HepG2 (cell line): ENCODE results near the gene CHRM5. TPM values are rescaled to one million over a fixed set of nuclear protein-coding genes. Genes with fewer than 3 reads are reported as not detected.
A peak's percentile ranks its signal among the peaks of the same experiment; 100 is the strongest.

Source experiments
- ARID2 ChIP-seq: sonication (generic); formaldehyde crosslinking; IDR thresholded peaks from 2 replicates; pipeline ENCODE4 v1.8.1; 2022; ENCODE audit warnings: mild to moderate bottlenecking, missing genetic modification reagents, borderline replicate concordance
- ARNTL ChIP-seq: sonication (generic); formaldehyde crosslinking; IDR thresholded peaks from 2 replicates; pipeline ENCODE4 v1.4.0; 2020; ENCODE audit warnings: mild to moderate bottlenecking, missing genetic modification reagents
- EZH2 ChIP-seq: conservative IDR thresholded peaks from 2 replicates; pipeline ENCODE4 v1.6.1; 2012; ENCODE audit warnings: mild to moderate bottlenecking, low read depth, low read length, moderate library complexity
- RXRA ChIP-seq: sonication (generic); formaldehyde crosslinking; IDR thresholded peaks from 2 replicates; pipeline ENCODE4 v1.5.1; 2020; ENCODE audit warnings: missing genetic modification reagents
- SP140L ChIP-seq: sonication (generic); formaldehyde crosslinking; IDR thresholded peaks from 2 replicates; pipeline ENCODE4 v1.4.0; 2020; ENCODE audit warnings: missing genetic modification reagents, borderline replicate concordance
- SUZ12 ChIP-seq: fragments of 150-350 bp; IDR thresholded peaks from 2 replicates; pipeline ENCODE4 v1.6.1; 2014; ENCODE audit warnings: low read depth, low read length
- ZNF501 ChIP-seq: sonication (generic); formaldehyde crosslinking; IDR thresholded peaks from 2 replicates; pipeline ENCODE4 v1.5.1; 2020; ENCODE audit warnings: mild to moderate bottlenecking, moderate library complexity, missing genetic modification reagents
- ZNF678 ChIP-seq: sonication (generic); formaldehyde crosslinking; IDR thresholded peaks from 2 replicates; pipeline ENCODE4 v1.4.0; 2020; ENCODE audit warnings: mild to moderate bottlenecking, missing genetic modification reagents
- ZNF772 ChIP-seq: sonication (generic); formaldehyde crosslinking; IDR thresholded peaks from 2 replicates; pipeline ENCODE4 v1.5.0; 2020; ENCODE audit warnings: mild to moderate bottlenecking, missing genetic modification reagents
- ZNF879 ChIP-seq: sonication (generic); formaldehyde crosslinking; IDR thresholded peaks from 2 replicates; pipeline ENCODE4 v1.8.1; 2023; ENCODE audit warnings: missing genetic modification reagents
- polyA plus RNA-seq, 8 experiments: library from polyadenylated mRNA; depleted of rRNA in 3 of 8; stranded (reverse) in 7 of 8; unstranded in 1 of 8; fragments of >200 nt; fragmentation: Illumina TruSeq in 4 of 8; extraction: Trizol in 4 of 8; gene quantifications; 2 replicates each; pipeline versions ENCODE4 v1.2.1 to v1.2.3, GENCODE V29; 2011 to 2016; ENCODE audit warnings: low read depth in 4 of 8, missing spikeins in 1 of 8, mixed read lengths in 1 of 8; ENCODE audit not compliant: insufficient read depth in 1 of 8
- total RNA-seq, 5 experiments: library from RNA; depleted of rRNA; stranded (reverse); fragments of >200 nt; fragmentation: Illumina TruSeq; extraction: Trizol; gene quantifications; 2 replicates each; pipeline ENCODE4 v1.2.3, GENCODE V29; 2016; ENCODE audit warnings: low read depth in 1 of 5
- TF ChIP-seq, protein P1 (sequence below): sonication (generic); formaldehyde crosslinking; IDR thresholded peaks from 2 replicates; pipeline ENCODE4 v1.4.0; 2020; ENCODE audit warnings: missing genetic modification reagents
- TF ChIP-seq, protein P2 (sequence below): sonication (generic); formaldehyde crosslinking; IDR thresholded peaks from 2 replicates; pipeline ENCODE4 v1.4.0; 2020; ENCODE audit warnings: missing genetic modification reagents, borderline replicate concordance
- TF ChIP-seq, protein P3 (sequence below): sonication (generic); formaldehyde crosslinking; IDR thresholded peaks from 2 replicates; pipeline ENCODE4 v1.4.0; 2020; ENCODE audit warnings: missing genetic modification reagents
- TF ChIP-seq, protein P4 (sequence below): sonication (generic); formaldehyde crosslinking; IDR thresholded peaks from 2 replicates; pipeline ENCODE4 v1.4.0; 2020; ENCODE audit warnings: mild to moderate bottlenecking, missing genetic modification reagents
- TF ChIP-seq, protein P5 (sequence below): sonication (generic); formaldehyde crosslinking; IDR thresholded peaks from 2 replicates; pipeline ENCODE4 v1.5.0; 2020; ENCODE audit warnings: missing genetic modification reagents, mild to moderate bottlenecking, borderline replicate concordance

CHRM5 gene
- total and polyA plus RNA-seq, 2 of the 13 experiments (the other 11 are each of a cell fraction or from before 2014, with no cell fraction given): not detected

GRCh38 chr15:34038023-34038870 is 70.0 kb downstream of the CHRM5 start (continued):
- TF ChIP-seq, protein P1, sequence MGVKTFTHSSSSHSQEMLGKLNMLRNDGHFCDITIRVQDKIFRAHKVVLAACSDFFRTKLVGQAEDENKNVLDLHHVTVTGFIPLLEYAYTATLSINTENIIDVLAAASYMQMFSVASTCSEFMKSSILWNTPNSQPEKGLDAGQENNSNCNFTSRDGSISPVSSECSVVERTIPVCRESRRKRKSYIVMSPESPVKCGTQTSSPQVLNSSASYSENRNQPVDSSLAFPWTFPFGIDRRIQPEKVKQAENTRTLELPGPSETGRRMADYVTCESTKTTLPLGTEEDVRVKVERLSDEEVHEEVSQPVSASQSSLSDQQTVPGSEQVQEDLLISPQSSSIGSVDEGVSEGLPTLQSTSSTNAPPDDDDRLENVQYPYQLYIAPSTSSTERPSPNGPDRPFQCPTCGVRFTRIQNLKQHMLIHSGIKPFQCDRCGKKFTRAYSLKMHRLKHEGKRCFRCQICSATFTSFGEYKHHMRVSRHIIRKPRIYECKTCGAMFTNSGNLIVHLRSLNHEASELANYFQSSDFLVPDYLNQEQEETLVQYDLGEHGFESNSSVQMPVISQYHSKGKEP (CRISPR knock-in tag): no peak
- TF ChIP-seq ARNTL (CRISPR knock-in tag) (peak; percentile 49; the same call in 1 of the 2 replicates), EZH2 (no peak), ZNF772 (no peak; the same call in 1 of the 2 replicates), RXRA (CRISPR knock-in tag) (0 out of 2 replicates have a peak, but pooled peaks have one; percentile 32), SUZ12 (no peak), ZNF501 (CRISPR knock-in tag) (no peak), SP140L (CRISPR knock-in tag) (no peak), ARID2 (CRISPR knock-in tag) (no peak), ZNF678 (CRISPR knock-in tag) (no peak), ZNF879 (CRISPR knock-in tag) (no peak)
- TF ChIP-seq, protein P2, sequence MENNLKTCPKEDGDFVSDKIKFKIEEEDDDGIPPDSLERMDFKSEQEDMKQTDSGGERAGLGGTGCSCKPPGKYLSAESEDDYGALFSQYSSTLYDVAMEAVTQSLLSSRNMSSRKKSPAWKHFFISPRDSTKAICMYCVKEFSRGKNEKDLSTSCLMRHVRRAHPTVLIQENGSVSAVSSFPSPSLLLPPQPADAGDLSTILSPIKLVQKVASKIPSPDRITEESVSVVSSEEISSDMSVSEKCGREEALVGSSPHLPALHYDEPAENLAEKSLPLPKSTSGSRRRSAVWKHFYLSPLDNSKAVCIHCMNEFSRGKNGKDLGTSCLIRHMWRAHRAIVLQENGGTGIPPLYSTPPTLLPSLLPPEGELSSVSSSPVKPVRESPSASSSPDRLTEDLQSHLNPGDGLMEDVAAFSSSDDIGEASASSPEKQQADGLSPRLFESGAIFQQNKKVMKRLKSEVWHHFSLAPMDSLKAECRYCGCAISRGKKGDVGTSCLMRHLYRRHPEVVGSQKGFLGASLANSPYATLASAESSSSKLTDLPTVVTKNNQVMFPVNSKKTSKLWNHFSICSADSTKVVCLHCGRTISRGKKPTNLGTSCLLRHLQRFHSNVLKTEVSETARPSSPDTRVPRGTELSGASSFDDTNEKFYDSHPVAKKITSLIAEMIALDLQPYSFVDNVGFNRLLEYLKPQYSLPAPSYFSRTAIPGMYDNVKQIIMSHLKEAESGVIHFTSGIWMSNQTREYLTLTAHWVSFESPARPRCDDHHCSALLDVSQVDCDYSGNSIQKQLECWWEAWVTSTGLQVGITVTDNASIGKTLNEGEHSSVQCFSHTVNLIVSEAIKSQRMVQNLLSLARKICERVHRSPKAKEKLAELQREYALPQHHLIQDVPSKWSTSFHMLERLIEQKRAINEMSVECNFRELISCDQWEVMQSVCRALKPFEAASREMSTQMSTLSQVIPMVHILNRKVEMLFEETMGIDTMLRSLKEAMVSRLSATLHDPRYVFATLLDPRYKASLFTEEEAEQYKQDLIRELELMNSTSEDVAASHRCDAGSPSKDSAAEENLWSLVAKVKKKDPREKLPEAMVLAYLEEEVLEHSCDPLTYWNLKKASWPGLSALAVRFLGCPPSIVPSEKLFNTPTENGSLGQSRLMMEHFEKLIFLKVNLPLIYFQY (CRISPR knock-in tag): peak; percentile 89
- TF ChIP-seq, protein P3, sequence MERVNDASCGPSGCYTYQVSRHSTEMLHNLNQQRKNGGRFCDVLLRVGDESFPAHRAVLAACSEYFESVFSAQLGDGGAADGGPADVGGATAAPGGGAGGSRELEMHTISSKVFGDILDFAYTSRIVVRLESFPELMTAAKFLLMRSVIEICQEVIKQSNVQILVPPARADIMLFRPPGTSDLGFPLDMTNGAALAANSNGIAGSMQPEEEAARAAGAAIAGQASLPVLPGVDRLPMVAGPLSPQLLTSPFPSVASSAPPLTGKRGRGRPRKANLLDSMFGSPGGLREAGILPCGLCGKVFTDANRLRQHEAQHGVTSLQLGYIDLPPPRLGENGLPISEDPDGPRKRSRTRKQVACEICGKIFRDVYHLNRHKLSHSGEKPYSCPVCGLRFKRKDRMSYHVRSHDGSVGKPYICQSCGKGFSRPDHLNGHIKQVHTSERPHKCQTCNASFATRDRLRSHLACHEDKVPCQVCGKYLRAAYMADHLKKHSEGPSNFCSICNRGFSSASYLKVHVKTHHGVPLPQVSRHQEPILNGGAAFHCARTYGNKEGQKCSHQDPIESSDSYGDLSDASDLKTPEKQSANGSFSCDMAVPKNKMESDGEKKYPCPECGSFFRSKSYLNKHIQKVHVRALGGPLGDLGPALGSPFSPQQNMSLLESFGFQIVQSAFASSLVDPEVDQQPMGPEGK: peak; percentile 55; the same call in 1 of the 2 replicates
- TF ChIP-seq, protein P4, sequence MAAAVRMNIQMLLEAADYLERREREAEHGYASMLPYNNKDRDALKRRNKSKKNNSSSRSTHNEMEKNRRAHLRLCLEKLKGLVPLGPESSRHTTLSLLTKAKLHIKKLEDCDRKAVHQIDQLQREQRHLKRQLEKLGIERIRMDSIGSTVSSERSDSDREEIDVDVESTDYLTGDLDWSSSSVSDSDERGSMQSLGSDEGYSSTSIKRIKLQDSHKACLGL (CRISPR knock-in tag): peak; percentile 69; the same call in 1 of the 2 replicates
- TF ChIP-seq, protein P5, sequence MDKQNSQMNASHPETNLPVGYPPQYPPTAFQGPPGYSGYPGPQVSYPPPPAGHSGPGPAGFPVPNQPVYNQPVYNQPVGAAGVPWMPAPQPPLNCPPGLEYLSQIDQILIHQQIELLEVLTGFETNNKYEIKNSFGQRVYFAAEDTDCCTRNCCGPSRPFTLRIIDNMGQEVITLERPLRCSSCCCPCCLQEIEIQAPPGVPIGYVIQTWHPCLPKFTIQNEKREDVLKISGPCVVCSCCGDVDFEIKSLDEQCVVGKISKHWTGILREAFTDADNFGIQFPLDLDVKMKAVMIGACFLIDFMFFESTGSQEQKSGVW: no peak
